HG03342 (cell line): Measurements from ENCODE around the gene ZNF438.
"Not testable (repeated sequence)": the region's sequence is repeated elsewhere in the genome, so short reads cannot be mapped to it uniquely, and the experiment has no call there.

ENCODE experiments used
- ATAC-seq: cut with Tn5 transposase; IDR thresholded peaks from one replicate; pipeline ENCODE4 v1.9.1; 2021; ENCODE audit warnings: mild to moderate bottlenecking, moderate library complexity; ENCODE audit not compliant: unreplicated experiment

The ZNF438 gene

GRCh38 chr10:30959836-30960210 is 71.8 kb downstream of the ZNF438 start:
- peak; percentile 19 for ATAC-seq

- ATAC-seq: not testable (repeated sequence)
Measured at GRCh38 chr10:30949218-30949617, 82.4 kb downstream of the ZNF438 start.

- no peak for ATAC-seq
Measured at GRCh38 chr10:30944005-30944404, 87.7 kb downstream of the ZNF438 start.

- no peak for ATAC-seq
Measured at GRCh38 chr10:30943451-30943850, 88.2 kb downstream of the ZNF438 start.

- ATAC-seq: no peak
Measured at GRCh38 chr10:30940256-30940655, 91.4 kb downstream of the ZNF438 start.

GRCh38 chr10:30939643-30940251 is 91.9 kb downstream of the ZNF438 start:
- no peak for ATAC-seq

GRCh38 chr10:30935078-30935477 is 96.6 kb downstream of the ZNF438 start:
- ATAC-seq: no peak

GRCh38 chr10:30931094-30931493 is 100.6 kb downstream of the ZNF438 start:
- ATAC-seq: no peak

- no peak for ATAC-seq
Measured at GRCh38 chr10:30929901-30930520, 101.7 kb downstream of the ZNF438 start.

GRCh38 chr10:30929311-30929729 is 102.3 kb downstream of the ZNF438 start:
- ATAC-seq: not testable (repeated sequence)

- ATAC-seq: peak; percentile 81
Measured at GRCh38 chr10:30928742-30929141, 102.9 kb downstream of the ZNF438 start.

- ATAC-seq: no peak
Measured at GRCh38 chr10:30918651-30919050, 113.0 kb downstream of the ZNF438 start.

GRCh38 chr10:30917789-30918188 is 113.9 kb downstream of the ZNF438 start:
- ATAC-seq: no peak

- ATAC-seq: no peak
Measured at GRCh38 chr10:30917067-30917466, 114.6 kb downstream of the ZNF438 start.

- ATAC-seq: no peak
Measured at GRCh38 chr10:30915146-30915545, 116.5 kb downstream of the ZNF438 start.

GRCh38 chr10:30911303-30911863 is 120.3 kb downstream of the ZNF438 start:
- no peak for ATAC-seq

GRCh38 chr10:30903397-30904138 is 128.1 kb downstream of the ZNF438 start:
- ATAC-seq: no peak

GRCh38 chr10:30902621-30903396 is 128.9 kb downstream of the ZNF438 start:
- ATAC-seq: no peak

GRCh38 chr10:30901487-30901886 is 130.2 kb downstream of the ZNF438 start:
- not testable (repeated sequence) for ATAC-seq

GRCh38 chr10:30898964-30899363 is 132.7 kb downstream of the ZNF438 start:
- no peak for ATAC-seq

- ATAC-seq: no peak
Measured at GRCh38 chr10:30897547-30897946, 134.1 kb downstream of the ZNF438 start.
